Sigmoid colon (tissue), 7 donors: ENCODE data around the gene MTM1. TPM values are rescaled to one million over a fixed set of nuclear protein-coding genes. Genes with fewer than 3 reads are reported as not detected.

Experiments
- DNase-seq: peaks from one replicate; pipeline ENCODE4 v3.0.0-alpha.2; 2019
- H3K27ac ChIP-seq, 4 donors: fragments of 200-600 bp; sonication (generic); one replicate each; pipeline ENCODE4 v1.5.1; 2016 to 2019; ENCODE audit warnings: mild to moderate bottlenecking in 1 of 4
- H3K27me3 ChIP-seq, 3 donors: fragments of 200-600 bp; sonication (generic); one replicate each; pipeline ENCODE4 v1.5.1; 2019; ENCODE audit warnings: mild to moderate bottlenecking in 1 of 3
- H3K36me3 ChIP-seq, 4 donors: fragments of 200-600 bp; sonication (generic); one replicate each; pipeline ENCODE4 v1.5.1; 2016 to 2019
- H3K4me1 ChIP-seq, 4 donors: fragments of 200-600 bp; sonication (generic); one replicate each; pipeline ENCODE4 v1.5.1; 2017 to 2019
- H3K4me3 ChIP-seq, 4 donors: fragments of 200-600 bp; sonication (generic); one replicate each; pipeline ENCODE4 v1.5.1; 2017 to 2019; ENCODE audit warnings: mild to moderate bottlenecking in 2 of 4, moderate library complexity in 1 of 4
- H3K9me3 ChIP-seq, 4 donors: fragments of 200-600 bp in 3 of 4; sonication (generic) in 3 of 4; one replicate each; pipeline versions ENCODE4 v1.5.1 to v1.6.1; 2013 to 2019
- EP300 ChIP-seq, 4 donors: sonication (generic); formaldehyde crosslinking; IDR thresholded peaks; one replicate each; pipeline ENCODE4 v1.6.1; 2017; ENCODE audit warnings: antibody characterized with exemption in 4 of 4
- POLR2A ChIP-seq, 2 donors: fragments of 450-650 bp; IDR thresholded peaks; one replicate each; pipeline ENCODE4 v1.6.1; 2016; ENCODE audit warnings: antibody characterized with exemption in 2 of 2, mild to moderate bottlenecking in 2 of 2, moderate library complexity in 2 of 2
- POLR2AphosphoS5 ChIP-seq, 4 donors: sonication (generic); formaldehyde crosslinking; IDR thresholded peaks; one replicate each; pipeline ENCODE4 v1.6.1; 2017; ENCODE audit warnings: antibody characterized with exemption in 4 of 4
- WGBS, 2 donors: extraction: QIAGEN DNeasy Blood & Tissue Kit; methylation state at CpG; one replicate each; pipeline ENCODE4 v1.1.7; 2013; 5-methylcytosine and 5-hydroxymethylcytosine counted together
- intact Hi-C: fragments of 100-400 bp; cut with DNase I; formaldehyde crosslinking; loops from one replicate; pipeline ENCODE4 v1.15.1; 2023
- polyA plus RNA-seq, 3 donors: library from polyadenylated mRNA; stranded (reverse); fragments of 200-250 nt; gene quantifications; one replicate each; pipeline ENCODE4 v1.2.3, GENCODE V29; 2013
- total RNA-seq, 4 donors: library from RNA; depleted of rRNA; stranded (reverse); fragments of >200 nt; gene quantifications; one replicate each; pipeline ENCODE4 v1.1.0, GENCODE V29; 2016
- TF ChIP-seq, protein P1 (sequence below), 4 experiments: fragments of 450-650 bp in 3 of 4; fragments of 200-600 bp in 1 of 4; IDR thresholded peaks; one replicate each; pipeline ENCODE4 v1.5.1; 2016 to 2019; ENCODE audit warnings: antibody characterized with exemption in 4 of 4, mild to moderate bottlenecking in 3 of 4, moderate library complexity in 2 of 4
- donor health status: healthy with polysubstance abuse.
- donor health status: Bipolar disorder and iron deficiency.
- donor health status: healthy.

The MTM1 gene
- total and polyA plus RNA-seq, 7 donors: 13.1 to 30.1 (median 19.6) TPM

DNA sequence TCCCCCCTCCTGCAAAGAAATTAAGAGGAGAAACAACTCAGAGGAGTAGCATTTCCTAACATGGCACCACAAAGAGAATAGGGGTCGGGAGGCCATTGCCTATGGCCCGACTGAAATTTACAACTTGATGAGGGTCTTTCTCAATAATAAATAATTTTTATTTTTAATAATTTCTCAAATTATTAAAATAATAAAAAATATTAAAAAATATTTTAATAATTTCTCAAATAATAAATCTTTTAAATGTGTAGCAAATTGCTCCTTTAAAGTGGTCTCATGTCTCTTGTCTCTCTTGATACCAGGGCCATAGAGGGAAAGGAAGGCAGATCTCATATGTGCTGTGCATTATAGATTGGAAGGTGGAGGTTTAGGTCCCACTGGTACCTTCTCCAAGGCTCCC, 75.5 kb downstream of the MTM1 start:
- no peak for DNase-seq
- intact Hi-C loops: no loop called here
- TF ChIP-seq POLR2AphosphoS5 (IDR thresholded peaks at IDR 0.05) (no peak), EP300 (IDR thresholded peaks at IDR 0.05) (no peak)

DNA sequence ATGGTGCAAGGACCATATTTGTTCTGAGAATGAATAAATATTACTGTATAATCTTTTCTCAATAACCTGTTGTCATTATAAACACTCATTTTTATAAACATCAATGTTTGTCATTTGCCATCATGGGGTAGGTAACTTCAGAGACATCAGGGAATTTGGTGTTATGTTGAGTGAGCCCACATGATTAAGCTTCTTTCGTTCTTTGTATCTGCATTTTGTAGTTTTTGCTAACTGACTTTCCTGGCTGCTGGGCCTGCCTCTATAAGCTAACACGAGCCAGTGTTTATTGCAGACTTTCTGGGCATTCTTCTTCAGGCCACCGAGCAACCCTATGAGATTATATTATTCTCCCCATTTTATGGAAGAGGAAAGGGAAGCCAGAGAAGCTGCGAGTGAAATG, 76.0 kb downstream of the MTM1 start:
- intact Hi-C loops: no loop called here
- Histone ChIP-seq H3K27ac (no peak overlapping the region), H3K4me1 (no peaks in the 10 kb centered on the region), H3K9me3 (no peaks in the 10 kb centered on the region), H3K36me3 (peaks cover 0 to 32% (median 2%) of the 10 kb centered on the region in 4 donors), H3K4me3 (no peak overlapping the region), H3K27me3 (no peaks in the 10 kb centered on the region)
- TF ChIP-seq POLR2AphosphoS5 (IDR thresholded peaks at IDR 0.05): no peak
- DNase-seq: no peak
- 89 to 93% methylated on average over 4 of the region's 4 CpGs for WGBS, 2 donors

More for the DNA sequence above, 75.5 kb downstream of the MTM1 start:
- Histone ChIP-seq H3K4me1 (no peaks in the 10 kb centered on the region), H3K36me3 (peaks cover 0 to 32% (median 2%) of the 10 kb centered on the region in 4 donors), H3K4me3 (no peak overlapping the region), H3K27ac (no peak overlapping the region), H3K27me3 (no peaks in the 10 kb centered on the region), H3K9me3 (no peaks in the 10 kb centered on the region)
- 85 to 95% methylated on average over 2 of the region's 2 CpGs for WGBS, 2 donors

DNA sequence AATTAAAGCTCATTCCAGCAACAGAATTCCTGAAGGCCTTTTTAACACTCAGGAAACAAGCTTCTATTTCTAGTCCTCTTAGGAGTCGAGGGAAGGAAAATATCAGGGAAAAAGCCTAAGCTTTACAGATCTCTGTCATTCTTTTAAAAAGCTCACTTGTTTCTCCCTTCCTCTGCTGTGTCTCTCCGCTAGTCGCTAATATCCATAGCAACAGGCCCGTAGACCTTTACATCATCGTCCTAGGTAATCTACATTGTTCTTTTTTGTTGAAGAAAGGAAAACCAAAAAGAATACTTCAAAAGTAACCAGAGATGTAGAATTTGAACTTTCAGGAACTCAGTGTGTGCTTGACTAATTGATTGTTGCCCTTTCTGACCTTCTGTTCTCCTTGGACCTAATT, 78.9 kb downstream of the MTM1 start:
- Histone ChIP-seq H3K4me3 (no peak overlapping the region), H3K4me1 (no peaks in the 10 kb centered on the region), H3K36me3 (peaks cover 0 to 14% (median 0%) of the 10 kb centered on the region in 4 donors), H3K27ac (no peak overlapping the region), H3K27me3 (no peaks in the 10 kb centered on the region), H3K9me3 (no peaks in the 10 kb centered on the region)
- intact Hi-C loops: no loop called here
- no peak for DNase-seq
- no peak for TF ChIP-seq EP300 (IDR thresholded peaks at IDR 0.05)
- TF ChIP-seq, protein P1, sequence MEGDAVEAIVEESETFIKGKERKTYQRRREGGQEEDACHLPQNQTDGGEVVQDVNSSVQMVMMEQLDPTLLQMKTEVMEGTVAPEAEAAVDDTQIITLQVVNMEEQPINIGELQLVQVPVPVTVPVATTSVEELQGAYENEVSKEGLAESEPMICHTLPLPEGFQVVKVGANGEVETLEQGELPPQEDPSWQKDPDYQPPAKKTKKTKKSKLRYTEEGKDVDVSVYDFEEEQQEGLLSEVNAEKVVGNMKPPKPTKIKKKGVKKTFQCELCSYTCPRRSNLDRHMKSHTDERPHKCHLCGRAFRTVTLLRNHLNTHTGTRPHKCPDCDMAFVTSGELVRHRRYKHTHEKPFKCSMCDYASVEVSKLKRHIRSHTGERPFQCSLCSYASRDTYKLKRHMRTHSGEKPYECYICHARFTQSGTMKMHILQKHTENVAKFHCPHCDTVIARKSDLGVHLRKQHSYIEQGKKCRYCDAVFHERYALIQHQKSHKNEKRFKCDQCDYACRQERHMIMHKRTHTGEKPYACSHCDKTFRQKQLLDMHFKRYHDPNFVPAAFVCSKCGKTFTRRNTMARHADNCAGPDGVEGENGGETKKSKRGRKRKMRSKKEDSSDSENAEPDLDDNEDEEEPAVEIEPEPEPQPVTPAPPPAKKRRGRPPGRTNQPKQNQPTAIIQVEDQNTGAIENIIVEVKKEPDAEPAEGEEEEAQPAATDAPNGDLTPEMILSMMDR (IDR thresholded peaks at IDR 0.05): no peak
- no peak for TF ChIP-seq POLR2A (IDR thresholded peaks at IDR 0.05)
- no peak for TF ChIP-seq POLR2AphosphoS5 (IDR thresholded peaks at IDR 0.05)
- WGBS, 2 donors: 89 to 91% methylated on average over 5 of the region's 5 CpGs

DNA sequence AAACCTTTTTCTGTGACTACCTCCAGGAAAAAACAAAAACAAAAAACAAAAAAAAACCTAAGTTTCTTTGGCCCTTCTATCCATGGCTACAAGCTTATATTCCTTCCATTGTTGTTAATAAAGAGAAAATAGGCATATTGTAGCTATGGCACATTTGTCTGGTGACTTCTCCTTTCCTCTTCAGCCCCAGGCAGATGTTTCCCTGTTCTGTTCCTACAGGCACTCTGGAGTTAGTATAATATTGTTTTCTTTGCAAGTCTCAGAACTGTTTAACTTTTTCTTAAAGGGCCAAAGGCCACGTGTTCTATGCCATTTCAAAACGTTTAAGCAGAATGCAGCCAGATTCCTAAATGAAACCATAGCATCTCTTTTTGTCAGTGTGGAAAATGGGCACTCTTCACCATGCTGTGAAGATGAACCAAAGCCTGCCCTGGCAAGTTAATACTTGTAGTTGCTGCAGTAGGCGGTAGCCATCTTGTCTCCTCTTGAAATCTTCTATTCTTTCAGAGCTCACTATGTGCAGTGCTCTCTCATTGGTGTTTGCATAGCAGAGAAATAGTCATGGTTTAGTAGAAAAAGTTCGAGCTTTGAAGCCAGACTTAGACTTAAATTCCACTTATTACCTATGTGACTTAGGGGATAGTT, 80.0 kb downstream of the MTM1 start:
- Histone ChIP-seq H3K9me3 (no peaks in the 10 kb centered on the region), H3K4me1 (no peaks in the 10 kb centered on the region), H3K4me3 (no peak overlapping the region), H3K27me3 (no peaks in the 10 kb centered on the region), H3K36me3 (peaks cover 0 to 8% (median 0%) of the 10 kb centered on the region in 4 donors), H3K27ac (peak overlapping the region in 2 of 4 donors; percentile 31 to 55)
- 72 to 79% methylated on average over 4 of the region's 4 CpGs for WGBS, 2 donors
- TF ChIP-seq, protein P1 (IDR thresholded peaks at IDR 0.05): no peak
- TF ChIP-seq POLR2A (IDR thresholded peaks at IDR 0.05) (no peak), POLR2AphosphoS5 (IDR thresholded peaks at IDR 0.05) (no peak), EP300 (IDR thresholded peaks at IDR 0.05) (no peak)
- DNase-seq: no peak
- intact Hi-C loops: no loop called here

DNA sequence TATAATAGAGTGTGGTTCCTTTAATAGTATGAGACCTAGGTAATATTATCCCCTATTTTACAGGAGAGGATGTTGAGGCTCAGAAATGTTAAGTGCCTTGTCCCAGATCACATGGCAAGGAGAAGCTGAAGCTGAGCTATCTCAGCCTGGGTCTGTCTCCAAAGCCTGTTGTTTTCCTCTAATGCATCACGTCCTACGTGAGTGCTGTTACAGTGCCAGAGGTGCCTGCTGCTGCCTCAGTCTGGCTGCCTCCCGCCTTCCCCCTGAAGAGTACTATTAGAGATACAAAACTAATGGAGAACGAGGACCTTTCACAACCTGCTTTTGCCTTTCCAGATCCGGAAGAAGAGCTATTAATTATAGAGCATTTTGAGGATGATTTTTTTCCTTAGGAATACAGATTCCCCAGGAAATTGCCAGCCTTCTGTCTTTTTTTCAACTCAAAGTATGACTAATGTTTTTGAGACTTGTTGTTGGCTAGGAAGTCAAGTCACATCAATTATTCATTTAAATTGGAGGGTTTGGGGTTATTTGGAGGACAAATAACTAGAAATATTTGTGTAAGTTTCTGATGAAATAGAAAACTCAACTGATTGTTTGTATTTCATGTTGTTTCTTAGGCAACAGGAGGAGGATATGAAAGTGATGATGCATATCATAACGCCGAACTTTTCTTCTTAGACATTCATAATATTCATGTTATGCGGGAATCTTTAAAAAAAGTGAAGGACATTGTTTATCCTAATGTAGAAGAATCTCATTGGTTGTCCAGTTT, 80.9 kb downstream of the MTM1 start:
- Histone ChIP-seq H3K36me3 (peaks cover 0 to 8% (median 0%) of the 10 kb centered on the region in 4 donors), H3K4me1 (no peaks in the 10 kb centered on the region), H3K4me3 (no peak overlapping the region), H3K27ac (peak overlapping the region in 2 of 4 donors; percentile 31 to 55), H3K9me3 (no peaks in the 10 kb centered on the region), H3K27me3 (no peaks in the 10 kb centered on the region)
- TF ChIP-seq, protein P1 (IDR thresholded peaks at IDR 0.05): no peak
- no peak for TF ChIP-seq POLR2A (IDR thresholded peaks at IDR 0.05)
- TF ChIP-seq EP300 (IDR thresholded peaks at IDR 0.05): no peak
- no peak for TF ChIP-seq POLR2AphosphoS5 (IDR thresholded peaks at IDR 0.05)
- intact Hi-C loops: no loop called here
- peak; percentile 76 for DNase-seq
- 73 to 87% methylated on average over 8 of the region's 8 CpGs for WGBS, 2 donors
